ENCODE measurements around the gene TTC7B. TPM values are rescaled to one million over a fixed set of nuclear protein-coding genes. Genes with fewer than 3 reads are reported as not detected.

Gene TTC7B
- total RNA-seq, 4 donors from 2014 or later = 3.3 to 18.1 (median 10.0) TPM

DNA sequence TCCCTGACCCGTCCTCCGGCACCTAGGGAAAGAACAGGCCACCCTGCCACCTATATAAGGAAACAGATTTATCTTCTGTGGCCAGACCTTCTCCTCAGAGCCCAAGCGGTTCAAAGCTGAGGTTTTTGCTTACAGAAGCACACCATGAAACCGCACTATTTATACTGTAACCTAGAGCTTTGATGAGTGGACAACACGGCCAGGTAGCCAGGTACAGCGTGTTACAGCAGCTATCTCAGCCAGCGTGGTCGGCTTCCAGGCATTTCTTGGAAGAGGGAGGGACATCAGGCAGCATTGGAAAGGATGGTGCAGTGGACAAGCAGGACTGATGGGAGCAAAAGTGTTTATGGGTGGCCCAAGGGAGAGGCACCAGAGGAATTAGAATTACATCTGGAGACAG is 34.4 kb downstream of the TTC7B start:
- 78 to 90% methylated on average over 6 of the region's 8 CpGs for WGBS, 2 donors
- intact Hi-C loops (cut with DNase I) = no loop called here

DNA sequence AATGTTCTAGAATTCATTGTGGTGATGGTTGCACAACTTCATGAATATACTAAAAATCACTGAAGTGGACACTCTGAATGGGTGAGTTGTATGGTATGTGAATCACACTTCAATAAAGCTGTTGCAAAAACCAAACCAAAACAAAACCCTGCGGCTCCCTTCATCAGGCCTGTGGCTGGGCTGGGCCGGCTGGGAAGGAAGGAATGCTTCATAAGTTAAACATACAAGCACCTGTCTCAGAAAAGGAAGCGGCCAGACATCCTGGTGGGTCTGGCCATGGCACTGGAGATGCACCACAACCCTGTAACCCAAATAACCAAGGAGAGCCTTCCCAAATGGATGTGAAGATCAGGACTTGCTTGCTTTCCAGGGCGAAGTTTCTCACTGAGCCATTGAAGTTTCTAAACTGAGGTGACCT is 34.9 kb downstream of the TTC7B start:
- H3K36me3 ChIP-seq = peaks cover 0 to 80% (median 5%) of the 10 kb centered on the region in 3 donors
- H3K27ac ChIP-seq = no peak overlapping the region
- WGBS, 2 donors = 70 to 88% methylated on average over 4 of the region's 4 CpGs
- intact Hi-C loops (cut with DNase I) = no loop called here
- no peak overlapping the region for H3K4me3 ChIP-seq
- no peaks in the 10 kb centered on the region for H3K27me3 ChIP-seq
- H3K9me3 ChIP-seq = no peaks in the 10 kb centered on the region
- DNase-seq = no peak
- TF ChIP-seq, protein P1, sequence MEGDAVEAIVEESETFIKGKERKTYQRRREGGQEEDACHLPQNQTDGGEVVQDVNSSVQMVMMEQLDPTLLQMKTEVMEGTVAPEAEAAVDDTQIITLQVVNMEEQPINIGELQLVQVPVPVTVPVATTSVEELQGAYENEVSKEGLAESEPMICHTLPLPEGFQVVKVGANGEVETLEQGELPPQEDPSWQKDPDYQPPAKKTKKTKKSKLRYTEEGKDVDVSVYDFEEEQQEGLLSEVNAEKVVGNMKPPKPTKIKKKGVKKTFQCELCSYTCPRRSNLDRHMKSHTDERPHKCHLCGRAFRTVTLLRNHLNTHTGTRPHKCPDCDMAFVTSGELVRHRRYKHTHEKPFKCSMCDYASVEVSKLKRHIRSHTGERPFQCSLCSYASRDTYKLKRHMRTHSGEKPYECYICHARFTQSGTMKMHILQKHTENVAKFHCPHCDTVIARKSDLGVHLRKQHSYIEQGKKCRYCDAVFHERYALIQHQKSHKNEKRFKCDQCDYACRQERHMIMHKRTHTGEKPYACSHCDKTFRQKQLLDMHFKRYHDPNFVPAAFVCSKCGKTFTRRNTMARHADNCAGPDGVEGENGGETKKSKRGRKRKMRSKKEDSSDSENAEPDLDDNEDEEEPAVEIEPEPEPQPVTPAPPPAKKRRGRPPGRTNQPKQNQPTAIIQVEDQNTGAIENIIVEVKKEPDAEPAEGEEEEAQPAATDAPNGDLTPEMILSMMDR (IDR thresholded peaks at IDR 0.05) = no peak
- no peak for TF ChIP-seq POLR2A (IDR thresholded peaks at IDR 0.05)
- no peaks in the 10 kb centered on the region for H3K4me1 ChIP-seq

More for the DNA sequence above, 34.4 kb downstream of the TTC7B start:
- no peak overlapping the region for H3K27ac ChIP-seq
- no peaks in the 10 kb centered on the region for H3K9me3 ChIP-seq
- H3K27me3 ChIP-seq = no peaks in the 10 kb centered on the region
- H3K4me1 ChIP-seq = no peaks in the 10 kb centered on the region
- H3K4me3 ChIP-seq = no peak overlapping the region
- DNase-seq = no peak
- H3K36me3 ChIP-seq = peaks cover 0 to 74% (median 5%) of the 10 kb centered on the region in 3 donors
- TF ChIP-seq, protein P1 (IDR thresholded peaks at IDR 0.05) = no peak
- no peak for TF ChIP-seq POLR2A (IDR thresholded peaks at IDR 0.05)

DNA sequence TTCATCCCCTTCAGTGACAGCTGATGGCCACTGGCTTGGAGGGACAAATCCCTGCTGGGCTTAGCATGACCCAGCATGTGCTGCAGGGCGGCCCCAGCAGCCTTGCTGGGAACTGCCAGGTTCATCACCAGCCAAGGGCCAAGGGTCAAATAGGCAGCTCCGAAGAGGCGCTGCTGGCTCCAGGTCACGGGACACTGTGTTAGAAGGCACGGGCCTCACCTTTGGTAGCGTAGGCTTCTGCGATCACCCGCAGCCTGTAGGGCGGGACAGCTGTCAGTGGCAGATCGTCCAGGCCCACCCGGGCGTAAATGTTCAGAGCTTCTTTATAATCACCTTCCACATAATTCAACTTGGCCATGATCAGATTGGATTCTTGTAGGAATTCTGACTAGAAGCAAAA is 35.7 kb downstream of the TTC7B start:
- Histone ChIP-seq H3K4me3 (no peak overlapping the region), H3K27me3 (no peaks in the 10 kb centered on the region), H3K4me1 (no peaks in the 10 kb centered on the region), H3K9me3 (no peaks in the 10 kb centered on the region), H3K27ac (no peak overlapping the region), H3K36me3 (peaks cover 0 to 77% (median 5%) of the 10 kb centered on the region in 3 donors)
- 80 to 90% methylated on average over 3 to 5 of the region's 12 CpGs for WGBS, 2 donors
- intact Hi-C loops (cut with DNase I) = no loop called here
- TF ChIP-seq, protein P1 (IDR thresholded peaks at IDR 0.05) = no peak
- no peak for TF ChIP-seq POLR2A (IDR thresholded peaks at IDR 0.05)
- DNase-seq = no peak

DNA sequence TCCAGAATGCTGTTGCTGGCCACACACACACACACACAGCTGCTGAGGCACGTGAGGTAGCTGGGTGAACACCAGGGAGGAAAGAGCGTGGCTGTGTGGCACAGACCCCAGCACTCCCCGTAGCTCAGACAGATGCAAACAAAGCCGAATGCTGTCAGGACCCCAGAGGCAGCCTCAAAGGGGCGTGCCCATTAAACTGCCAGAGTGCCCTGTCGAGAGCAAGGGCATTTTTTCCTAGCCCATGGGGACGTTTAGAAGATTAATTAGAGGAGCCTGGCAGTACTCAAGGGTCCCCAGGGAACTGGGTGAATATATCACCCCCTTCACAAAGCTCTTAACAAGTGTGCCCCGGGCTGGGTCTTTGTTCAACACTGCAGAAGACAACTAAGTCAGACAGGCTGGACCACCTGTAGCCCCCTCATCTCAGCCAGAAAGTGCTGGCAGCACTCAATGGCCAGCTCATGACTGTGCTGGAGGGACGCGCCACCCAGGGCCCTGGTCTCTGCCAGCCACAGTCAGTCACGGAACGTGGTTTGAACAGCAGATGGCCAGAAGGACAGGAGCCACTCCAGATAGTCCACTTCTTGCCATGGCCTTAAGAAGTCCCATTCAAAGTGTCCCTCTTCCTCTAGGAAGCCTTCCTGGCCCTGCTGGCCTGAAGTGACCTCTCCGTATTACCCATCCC is 37.5 kb downstream of the TTC7B start:
- Histone ChIP-seq H3K9me3 (no peaks in the 10 kb centered on the region), H3K4me1 (no peaks in the 10 kb centered on the region), H3K27me3 (no peaks in the 10 kb centered on the region), H3K36me3 (peaks cover 0 to 63% (median 5%) of the 10 kb centered on the region in 3 donors), H3K4me3 (no peak overlapping the region), H3K27ac (no peak overlapping the region)
- intact Hi-C loops (cut with DNase I) = no loop called here
- 69 to 93% methylated on average over 6 to 11 of the region's 13 CpGs for WGBS, 2 donors
- DNase-seq = no peak
- TF ChIP-seq POLR2A (IDR thresholded peaks at IDR 0.05) = no peak
- TF ChIP-seq, protein P1 (IDR thresholded peaks at IDR 0.05) = no peak

DNA sequence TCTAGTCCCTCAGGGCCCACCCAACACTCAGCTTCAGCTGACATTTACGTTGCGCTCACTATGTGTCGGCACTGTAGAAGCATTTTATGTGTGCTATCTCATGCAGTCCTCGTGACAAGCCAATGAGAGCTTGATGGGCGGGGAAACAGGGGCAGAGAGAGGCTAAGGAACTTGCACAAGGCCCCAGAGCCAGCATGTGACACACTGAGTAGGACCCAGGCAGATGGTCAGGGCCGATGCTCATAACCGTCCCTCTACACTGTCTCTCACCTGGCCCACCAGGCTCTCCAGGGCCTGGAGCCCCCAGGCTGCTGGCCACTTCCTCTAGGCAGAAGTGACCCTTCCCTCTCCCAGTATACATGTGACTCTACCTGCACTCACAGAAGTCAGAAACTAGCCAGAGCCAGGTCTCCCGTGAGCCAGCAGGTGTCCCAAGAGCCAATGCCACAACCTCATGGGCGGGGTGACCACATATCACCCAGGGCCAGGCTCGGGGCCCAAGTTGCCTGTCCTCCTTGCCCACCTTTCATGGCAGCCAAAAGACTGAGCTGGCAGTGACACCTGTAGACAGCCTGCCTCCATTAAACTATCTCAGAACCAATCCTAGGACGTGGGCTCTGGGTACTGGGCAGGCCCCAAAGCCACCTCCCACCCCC is 38.3 kb downstream of the TTC7B start:
- WGBS, 2 donors = 20 to 57% methylated on average over 1 of the region's 11 CpGs
- H3K4me1 ChIP-seq = no peaks in the 10 kb centered on the region
- peaks cover 0 to 66% (median 5%) of the 10 kb centered on the region in 3 donors for H3K36me3 ChIP-seq
- no peaks in the 10 kb centered on the region for H3K27me3 ChIP-seq
- H3K27ac ChIP-seq = no peak overlapping the region
- H3K4me3 ChIP-seq = no peak overlapping the region
- intact Hi-C loops (cut with DNase I) = no loop called here
- TF ChIP-seq, protein P1 (IDR thresholded peaks at IDR 0.05) = no peak
- TF ChIP-seq POLR2A (IDR thresholded peaks at IDR 0.05) = no peak
- no peak for DNase-seq
- H3K9me3 ChIP-seq = no peaks in the 10 kb centered on the region

Data from esophagus squamous epithelium (tissue), 5 donors.